ENCODE measurements around the gene ZNF226.
"Not testable (repeated sequence)": the region's sequence is repeated elsewhere in the genome, so short reads cannot be mapped to it uniquely, and the experiment has no call there.

ZNF226 gene

DNA sequence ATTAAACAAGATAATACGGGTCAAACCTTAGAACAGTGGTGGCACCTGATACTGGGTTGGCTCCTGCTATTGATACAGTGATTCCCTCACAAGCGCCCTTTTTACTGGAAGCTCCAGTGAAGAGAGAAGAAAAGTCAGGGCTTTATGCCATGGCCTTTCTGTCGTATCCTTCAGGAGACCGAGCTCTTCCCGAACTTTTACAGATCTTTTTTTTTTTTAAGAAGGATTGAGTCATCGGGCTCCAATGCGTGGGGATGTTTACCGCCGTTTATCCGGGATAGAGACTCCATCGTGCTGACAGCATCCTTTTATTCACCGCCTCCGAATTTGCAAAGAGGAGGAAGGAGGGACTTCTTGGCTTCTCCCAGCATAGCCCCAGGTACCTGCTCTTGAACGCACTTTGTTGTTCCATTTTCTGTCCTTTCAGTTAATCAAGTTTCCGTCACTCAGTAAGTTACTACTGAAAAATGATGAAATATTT, 48.0 kb downstream of the ZNF226 start:
- DNase-seq, result no peak

DNA sequence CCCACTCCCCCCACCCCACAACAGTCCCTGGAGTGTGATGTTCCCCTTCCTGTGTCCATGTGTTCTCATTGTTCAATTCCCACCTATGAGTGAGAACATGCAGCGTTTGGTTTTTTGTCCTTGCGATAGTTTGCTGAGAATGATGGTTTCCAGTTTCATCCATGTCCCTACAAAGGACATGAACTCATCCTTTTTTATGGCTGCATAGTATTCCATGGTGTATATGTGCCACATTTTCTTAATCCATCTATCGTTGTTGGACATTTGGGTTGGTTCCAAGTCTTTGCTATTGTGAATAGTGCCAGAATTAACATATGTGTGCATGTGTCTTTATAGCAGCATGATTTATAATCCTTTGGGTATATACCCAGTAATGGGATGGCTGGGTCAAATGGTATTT, 55.0 kb downstream of the ZNF226 start:
- DNase-seq, result not testable (repeated sequence)

DNA sequence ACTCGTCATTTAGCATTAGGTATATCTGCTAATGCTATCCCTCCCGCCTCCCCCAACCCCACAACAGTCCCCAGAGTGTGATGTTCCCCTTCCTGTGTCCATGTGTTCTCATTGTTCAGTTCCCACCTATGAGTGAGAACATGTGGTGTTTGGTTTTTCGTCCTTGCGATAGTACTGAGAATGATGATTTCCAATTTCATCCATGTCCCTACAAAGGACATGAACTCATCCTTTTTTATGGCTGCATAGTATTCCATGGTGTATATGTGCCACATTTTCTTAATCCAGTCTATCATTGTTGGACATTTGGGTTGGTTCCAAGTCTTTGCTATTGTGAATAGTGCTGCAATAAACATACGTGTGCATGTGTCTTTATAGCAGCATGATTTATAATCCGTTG, 55.9 kb downstream of the ZNF226 start:
- not testable (repeated sequence) for DNase-seq

DNA sequence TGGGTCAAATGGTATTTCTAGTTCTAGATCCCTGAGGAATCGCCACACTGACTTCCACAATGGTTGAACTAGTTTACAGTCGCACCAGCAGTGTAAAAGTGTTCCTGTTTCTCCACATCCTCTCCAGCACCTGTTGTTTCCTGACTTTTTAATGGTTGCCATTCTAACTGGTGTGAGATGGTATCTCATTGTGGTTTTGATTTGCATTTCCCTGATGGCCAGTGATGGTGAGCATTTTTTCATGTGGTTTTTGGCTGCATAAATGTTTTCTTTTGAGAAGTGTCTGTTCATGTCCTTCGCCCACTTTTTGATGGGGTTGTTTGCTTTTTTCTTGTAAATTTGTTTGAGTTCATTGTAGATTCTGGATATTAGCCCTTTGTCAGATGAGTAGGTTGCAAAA, 56.4 kb downstream of the ZNF226 start:
- DNase-seq, result not testable (repeated sequence)

All from activated naive CD4-positive, alpha-beta T cell treated with anti-CD3 and anti-CD28 coated beads, Interleukin-2, amount 50 U/mL, for 16 hours (primary cell).